ENCODE results near the gene ATG14. TPM values are rescaled to one million over a fixed set of nuclear protein-coding genes. Genes with fewer than 3 reads are reported as not detected.

ATG14 gene
- total and polyA plus RNA-seq, 2 of the 8 experiments (the other 6 are each of a cell fraction or from before 2014, with no cell fraction given) = 4.9 to 10.8 TPM

DNA sequence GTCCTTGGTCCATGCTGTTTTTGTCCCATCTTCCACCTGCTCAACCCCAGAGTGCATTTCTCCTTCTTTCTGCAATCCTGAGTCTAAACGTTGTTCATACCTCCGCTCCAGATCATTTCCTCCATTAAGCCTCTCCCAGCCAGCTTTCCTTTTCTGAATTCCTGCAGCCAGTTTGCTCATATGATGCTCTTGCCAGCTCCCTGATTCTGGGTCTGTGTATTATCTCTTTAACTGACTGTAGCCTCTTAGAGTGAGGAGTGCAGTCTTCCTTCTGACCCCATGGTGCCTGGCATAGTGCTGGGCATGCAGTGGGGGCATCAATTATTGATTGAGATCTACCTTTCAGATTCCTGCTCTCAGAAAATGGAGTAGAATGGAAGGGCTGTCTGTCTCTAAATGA lies 40.3 kb upstream of the ATG14 start:
- FAIRE-seq = no peak
- Histone ChIP-seq H3K4me1 (replicated peaks in 1 of 4; ENCODE audit: control insufficient read depth in 3 of 4, insufficient read depth in 4 of 4, low read length in 3 of 4) (peaks cover 0 to 7% (median 2%) of the 10 kb centered on the region in 4 experiments; a peak in 3 of 7 replicates), H2BK15ac (ENCODE audit: low read length) (no peak overlapping the region), H3K4me2 (ENCODE audit: insufficient read depth in 1 of 2, low read depth in 2 of 2, low read length in 2 of 2) (no peak overlapping the region), H3K4ac (replicated peaks; ENCODE audit: insufficient read length, low read depth, low read length) (no peak overlapping the region), H4K5ac (ENCODE audit: insufficient read length, low read depth, low read length) (no peak overlapping the region), H3K27me3 (replicated peaks in 1 of 4; ENCODE audit: control insufficient read depth in 3 of 4, extremely low read depth in 1 of 4, insufficient read depth in 3 of 4, low read length in 3 of 4) (no peaks in the 10 kb centered on the region), H3K79me1 (ENCODE audit: low read depth, low read length) (no peaks in the 10 kb centered on the region), H4K91ac (replicated peaks; ENCODE audit: insufficient read length, low read length) (no peak overlapping the region), H2BK120ac (replicated peaks; ENCODE audit: low read depth, low read length) (no peak overlapping the region), H4K8ac (ENCODE audit: extremely low read depth, insufficient read depth, low read length) (no peak overlapping the region), H3K4me3 (ENCODE audit: extremely low read depth in 1 of 4, insufficient read depth in 2 of 4, low read depth in 3 of 4, low read length in 4 of 4) (no peak overlapping the region), H3K36me3 (ENCODE audit: control insufficient read depth in 2 of 4, insufficient read depth in 4 of 4, low read length in 3 of 4) (no peaks in the 10 kb centered on the region), H2BK5ac (ENCODE audit: low read depth, low read length) (no peak overlapping the region), H3K9me3 (ENCODE audit: insufficient read depth in 2 of 2, low read depth in 1 of 2, low read length in 1 of 2) (peaks cover 0 to 3% of the 10 kb centered on the region in 2 experiments; a peak in 1 of 4 replicates), H3K56ac (replicated peaks; ENCODE audit: insufficient read length, low read depth, low read length) (no peak overlapping the region), H3K27ac (ENCODE audit: low read depth, low read length) (no peak overlapping the region; the same call in 1 of the 2 replicates), H2BK20ac (ENCODE audit: low read length) (no peak overlapping the region), H2AFZ (ENCODE audit: low read length) (no peak overlapping the region), H2AK5ac (ENCODE audit: low read depth, low read length) (no peak overlapping the region), H4K20me1 (replicated peaks in 1 of 2; ENCODE audit: control insufficient read depth in 1 of 2, insufficient read depth in 2 of 2, low read length in 2 of 2) (no peaks in the 10 kb centered on the region), H3K18ac (ENCODE audit: extremely low read depth, low read length) (no peak overlapping the region), H3K14ac (ENCODE audit: insufficient read length) (no peak overlapping the region), H3K23me2 (ENCODE audit: low read depth, low read length) (no peaks in the 10 kb centered on the region), H3K79me2 (ENCODE audit: control insufficient read depth in 1 of 2, insufficient read depth in 2 of 2, low read length in 2 of 2) (no peaks in the 10 kb centered on the region), H3K23ac (ENCODE audit: insufficient read length) (no peak overlapping the region), H2BK12ac (ENCODE audit: low read depth, low read length) (no peak overlapping the region), H3K9ac (replicated peaks in 1 of 4; ENCODE audit: extremely low read depth in 1 of 4, low read depth in 3 of 4, low read length in 3 of 4) (no peak overlapping the region)
- POLR2A ChIA-PET (ENCODE audit: partially characterized antibody) = no interaction called here
- CTCF ChIA-PET (ENCODE audit: partially characterized antibody) = interaction anchor here (1.3 to 1.6 kb wide), 2 partner anchors 10 kb away, joined by 3 read pairs; no protein-coding TSS in a partner anchor
- 81% methylated on average over 2 of the region's 2 CpGs; no CpG with 5 or more reads in 1 of the 2 experiments for WGBS, 2 experiments (ENCODE audit: extremely low coverage in 1 of 2, insufficient coverage in 1 of 2, insufficient read length in 1 of 2, insufficient replicate concordance in 2 of 2, low coverage in 1 of 2, low lambda C conversion rate in 2 of 2, missing lambda C conversion rate in 1 of 2)
- peak in 1 of 2 experiments; percentile 8 for DNase-seq (ENCODE audit: low read depth in 1 of 2, low spot score in 2 of 2)
- no peak for TF ChIP-seq PHF8 (conservative IDR thresholded peaks at IDR 0.05; ENCODE audit: low read depth, low read length)

All from H1 (cell line).